ENCODE measurements around the gene CACNA1I. TPM values are rescaled to one million over a fixed set of nuclear protein-coding genes. Genes with fewer than 3 reads are reported as not detected.

Gene CACNA1I
- total and polyA plus RNA-seq, 2 donors (not counting 1 experiment from before 2014, with no cell fraction given), result 0.07 to 0.25 TPM

- H3K27ac Mint-ChIP-seq, result no peak overlapping the region
- Histone ChIP-seq H3K4me3 (ENCODE audit: control extremely low read depth in 1 of 5, extremely low read depth in 1 of 5, insufficient read depth in 1 of 5, low read depth in 2 of 5, low read length in 4 of 5) (no peak overlapping the region), H3K4me1 (ENCODE audit: control insufficient read depth in 2 of 2, insufficient read depth in 2 of 2, low read length in 2 of 2) (peaks cover 6% of the 10 kb centered on the region in 2 donors), H3K36me3 (replicated peaks in 1 of 2; ENCODE audit: control extremely low read depth in 1 of 2, control insufficient read depth in 1 of 2, extremely low read depth in 1 of 2, insufficient read depth in 2 of 2, low read length in 1 of 2) (no peaks in the 10 kb centered on the region), H3K79me2 (ENCODE audit: control insufficient read depth, insufficient read depth, low read length) (no peaks in the 10 kb centered on the region), H3K4me2 (replicated peaks; ENCODE audit: low read depth, low read length, poor library complexity, severe bottlenecking) (no peak overlapping the region), H3K9ac (ENCODE audit: low read length) (no peak overlapping the region), H2AFZ (ENCODE audit: insufficient read depth, low read depth, low read length, poor library complexity, severe bottlenecking) (no peak overlapping the region), H3K27ac (ENCODE audit: low read length in 2 of 2) (no peak overlapping the region), H3K27me3 (replicated peaks in 1 of 4; ENCODE audit: control extremely low read depth in 1 of 4, control insufficient read depth in 3 of 4, insufficient read depth in 4 of 4, low read length in 3 of 4) (peaks cover 0 to 36% (median 3%) of the 10 kb centered on the region in 4 experiments), H4K20me1 (ENCODE audit: control insufficient read depth, insufficient read depth, low read length, poor library complexity, severe bottlenecking) (no peaks in the 10 kb centered on the region), H3K9me3 (ENCODE audit: control extremely low read depth in 1 of 3, control insufficient read depth in 2 of 3, insufficient read depth in 1 of 3, low read length in 2 of 3) (peaks cover 0 to 8% (median 0%) of the 10 kb centered on the region in 3 donors)
- ATAC-seq (ENCODE audit: low read depth) (no peak), DNase-seq (no peak)
- H3K27me3 Mint-ChIP-seq, result peaks cover 38% of the 10 kb centered on the region
- CTCF ChIA-PET, result no interaction called here
- no peak overlapping the region for H3K4me3 Mint-ChIP-seq
- TF ChIP-seq CTCF (IDR thresholded peaks at IDR 0.05) (no peak), EZH2 (IDR thresholded peaks at IDR 0.05; ENCODE audit: borderline replicate concordance, insufficient read depth, low read depth, low read length, poor library complexity, severe bottlenecking) (no peak)
- POLR2A ChIA-PET, result no interaction called here
- intact Hi-C loops (cut with micrococcal nuclease), result no loop called here
- no peaks in the 10 kb centered on the region for H3K9me3 Mint-ChIP-seq (ENCODE audit: insufficient read depth)
- peaks cover 5% of the 10 kb centered on the region for H3K4me1 Mint-ChIP-seq
- 61% methylated on average over 14 of the region's 14 CpGs for WGBS (ENCODE audit: insufficient coverage)
Measured at GRCh38 chr22:39693943-39694500, 123.5 kb downstream of the CACNA1I start.

DNA sequence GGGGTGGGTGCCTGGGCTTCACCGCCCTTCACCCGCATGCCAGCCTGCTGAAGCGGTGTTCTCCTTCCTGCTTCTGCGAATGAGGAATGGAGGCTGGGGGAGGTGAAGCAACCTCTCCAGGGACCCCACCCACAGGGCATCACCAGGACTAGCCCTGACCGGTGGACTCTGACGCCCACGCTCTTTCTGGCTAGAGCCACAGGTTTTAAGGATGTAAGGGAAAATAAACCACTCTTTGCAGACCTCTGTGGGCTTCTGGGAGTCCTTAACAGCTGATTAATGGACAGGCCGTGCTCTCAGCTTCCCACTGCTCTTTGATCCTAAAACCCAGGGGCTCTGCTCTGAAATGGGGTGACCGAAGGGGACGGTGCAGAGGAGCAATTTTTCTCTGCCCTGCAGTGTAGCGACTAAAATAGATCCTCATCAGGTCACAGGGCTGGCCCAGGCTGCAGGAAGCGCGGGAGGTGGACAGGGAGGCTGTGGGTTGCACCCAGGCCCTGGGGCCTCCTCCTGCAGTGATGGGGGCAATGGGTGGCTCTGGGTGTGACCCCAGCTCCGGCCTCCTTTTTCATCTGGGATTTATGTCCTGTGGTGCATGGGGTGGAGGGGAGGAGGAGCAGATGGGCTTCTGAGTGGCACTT lies 127.4 kb downstream of the CACNA1I start:
- CTCF ChIA-PET, result no interaction called here

More for the DNA sequence above, 127.4 kb downstream of the CACNA1I start:
- Histone ChIP-seq H3K27ac (ENCODE audit: low read length in 2 of 2) (no peak overlapping the region), H3K36me3 (replicated peaks in 1 of 2; ENCODE audit: control extremely low read depth in 1 of 2, control insufficient read depth in 1 of 2, extremely low read depth in 1 of 2, insufficient read depth in 2 of 2, low read length in 1 of 2) (no peaks in the 10 kb centered on the region), H3K9me3 (ENCODE audit: control extremely low read depth in 1 of 3, control insufficient read depth in 2 of 3, insufficient read depth in 1 of 3, low read length in 2 of 3) (peaks cover 0 to 4% (median 0%) of the 10 kb centered on the region in 3 donors), H2AFZ (ENCODE audit: insufficient read depth, low read depth, low read length, poor library complexity, severe bottlenecking) (no peak overlapping the region), H3K4me3 (ENCODE audit: control extremely low read depth in 1 of 5, extremely low read depth in 1 of 5, insufficient read depth in 1 of 5, low read depth in 2 of 5, low read length in 4 of 5) (no peak overlapping the region), H3K4me1 (ENCODE audit: control insufficient read depth in 2 of 2, insufficient read depth in 2 of 2, low read length in 2 of 2) (no peaks in the 10 kb centered on the region), H3K27me3 (replicated peaks in 1 of 4; ENCODE audit: control extremely low read depth in 1 of 4, control insufficient read depth in 3 of 4, insufficient read depth in 4 of 4, low read length in 3 of 4) (peaks cover 0 to 13% (median 0%) of the 10 kb centered on the region in 4 experiments), H3K9ac (ENCODE audit: low read length) (no peak overlapping the region), H3K79me2 (ENCODE audit: control insufficient read depth, insufficient read depth, low read length) (no peaks in the 10 kb centered on the region), H4K20me1 (ENCODE audit: control insufficient read depth, insufficient read depth, low read length, poor library complexity, severe bottlenecking) (no peaks in the 10 kb centered on the region), H3K4me2 (replicated peaks; ENCODE audit: low read depth, low read length, poor library complexity, severe bottlenecking) (no peak overlapping the region)
- Mint-ChIP-seq H3K4me3 (no peak overlapping the region), H3K9me3 (ENCODE audit: insufficient read depth) (no peaks in the 10 kb centered on the region), H3K4me1 (no peaks in the 10 kb centered on the region), H3K27ac (no peak overlapping the region), H3K27me3 (peaks cover 23% of the 10 kb centered on the region)
- no peak for DNase-seq
- WGBS (ENCODE audit: insufficient coverage), result 85% methylated on average over 8 of the region's 14 CpGs
- ATAC-seq (ENCODE audit: low read depth), result no peak
- intact Hi-C loops (cut with micrococcal nuclease), result no loop called here
- TF ChIP-seq CTCF (IDR thresholded peaks at IDR 0.05) (no peak), EZH2 (IDR thresholded peaks at IDR 0.05; ENCODE audit: borderline replicate concordance, insufficient read depth, low read depth, low read length, poor library complexity, severe bottlenecking) (no peak)
- POLR2A ChIA-PET, result no interaction called here

Data from B cell (primary cell).